Liver (tissue), 3 donors: ENCODE data around the gene RIC3.

Experiments used
- CTCF ChIP-seq: fragments of 150-350 bp; IDR thresholded peaks from 2 replicates; pipeline ENCODE4 v1.5.1; 2017; ENCODE audit warnings: improper control_type of control experiment, low read depth, low read length; ENCODE audit not compliant: missing input control
- RXRA ChIP-seq, 2 donors: IDR thresholded peaks; 2 replicates each; pipeline ENCODE4 v1.6.1; 2017 to 2018; ENCODE audit warnings: antibody characterized with exemption in 2 of 2, mild to moderate bottlenecking in 1 of 2
- SP1 ChIP-seq: IDR thresholded peaks from 2 replicates; pipeline ENCODE4 v1.6.1; 2018; ENCODE audit warnings: antibody characterized with exemption, mild to moderate bottlenecking
- YY1 ChIP-seq: IDR thresholded peaks from 2 replicates; pipeline ENCODE4 v1.6.1; 2016; ENCODE audit warnings: antibody characterized with exemption, mild to moderate bottlenecking
- donor health status: healthy.
- donor health status: healthy.

- TF ChIP-seq CTCF (no peak), RXRA (IDR thresholded peaks at IDR 0.05) (no peak), SP1 (no peak), YY1 (no peak)
Observed at GRCh38 chr11:8075119-8075726, 93.6 kb downstream of the RIC3 start.
